ENCODE measurements around the gene ZNF689. TPM values are rescaled to one million over a fixed set of nuclear protein-coding genes. Genes with fewer than 3 reads are reported as not detected.

The ZNF689 gene
- total and polyA plus RNA-seq, 2 of the 13 experiments (the other 11 are each of a cell fraction or from before 2014, with no cell fraction given) = 9.7 to 19.5 TPM

GRCh38 chr16:30650369-30651123, 40.4 kb upstream of the ZNF689 start, which contains the start of gene PRR14 (continued):
- TF ChIP-seq JDP2 (CRISPR knock-in tag; IDR thresholded peaks at IDR 0.05; ENCODE audit: borderline replicate concordance) = no peak
- TF ChIP-seq, protein P1, sequence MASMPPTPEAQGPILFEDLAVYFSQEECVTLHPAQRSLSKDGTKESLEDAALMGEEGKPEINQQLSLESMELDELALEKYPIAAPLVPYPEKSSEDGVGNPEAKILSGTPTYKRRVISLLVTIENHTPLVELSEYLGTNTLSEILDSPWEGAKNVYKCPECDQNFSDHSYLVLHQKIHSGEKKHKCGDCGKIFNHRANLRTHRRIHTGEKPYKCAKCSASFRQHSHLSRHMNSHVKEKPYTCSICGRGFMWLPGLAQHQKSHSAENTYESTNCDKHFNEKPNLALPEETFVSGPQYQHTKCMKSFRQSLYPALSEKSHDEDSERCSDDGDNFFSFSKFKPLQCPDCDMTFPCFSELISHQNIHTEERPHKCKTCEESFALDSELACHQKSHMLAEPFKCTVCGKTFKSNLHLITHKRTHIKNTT (CRISPR knock-in tag; IDR thresholded peaks at IDR 0.05) = no peak
- no peak for TF ChIP-seq ZNF850 (CRISPR knock-in tag; conservative IDR thresholded peaks at IDR 0.05)
- peak; percentile 92 for TF ChIP-seq HCFC1 (IDR thresholded peaks at IDR 0.05; ENCODE audit: low read depth, low read length)
- TF ChIP-seq RFX1 (IDR thresholded peaks at IDR 0.05) = no peak
- no peak for TF ChIP-seq RAD51 (IDR thresholded peaks at IDR 0.05; ENCODE audit: borderline replicate concordance)
- TF ChIP-seq RBAK (CRISPR knock-in tag; IDR thresholded peaks at IDR 0.05) = no peak
- TF ChIP-seq ZNF776 (CRISPR knock-in tag; IDR thresholded peaks at IDR 0.05) = no peak
- peak; percentile 44 for TF ChIP-seq MED8 (CRISPR knock-in tag; IDR thresholded peaks at IDR 0.05; ENCODE audit: insufficient replicate concordance)
- no peak for TF ChIP-seq PRPF4 (IDR thresholded peaks at IDR 0.05; ENCODE audit: low read depth, low read length, poor library complexity, severe bottlenecking)
- TF ChIP-seq REL (CRISPR knock-in tag; conservative IDR thresholded peaks at IDR 0.05) = no peak
- no peak; the same call in 1 of the 2 replicates for TF ChIP-seq NR2F2 (IDR thresholded peaks at IDR 0.05; ENCODE audit: borderline replicate concordance, low read depth)
- TF ChIP-seq ZNF101 (CRISPR knock-in tag; IDR thresholded peaks at IDR 0.05; ENCODE audit: borderline replicate concordance, low read depth) = no peak
- TF ChIP-seq, protein P2, sequence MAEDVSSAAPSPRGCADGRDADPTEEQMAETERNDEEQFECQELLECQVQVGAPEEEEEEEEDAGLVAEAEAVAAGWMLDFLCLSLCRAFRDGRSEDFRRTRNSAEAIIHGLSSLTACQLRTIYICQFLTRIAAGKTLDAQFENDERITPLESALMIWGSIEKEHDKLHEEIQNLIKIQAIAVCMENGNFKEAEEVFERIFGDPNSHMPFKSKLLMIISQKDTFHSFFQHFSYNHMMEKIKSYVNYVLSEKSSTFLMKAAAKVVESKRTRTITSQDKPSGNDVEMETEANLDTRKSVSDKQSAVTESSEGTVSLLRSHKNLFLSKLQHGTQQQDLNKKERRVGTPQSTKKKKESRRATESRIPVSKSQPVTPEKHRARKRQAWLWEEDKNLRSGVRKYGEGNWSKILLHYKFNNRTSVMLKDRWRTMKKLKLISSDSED (CRISPR knock-in tag; IDR thresholded peaks at IDR 0.05) = no peak
- TF ChIP-seq PHB2 (IDR thresholded peaks at IDR 0.05; ENCODE audit: partially characterized antibody) = no peak
- no peak for TF ChIP-seq U2AF1 (optimal IDR thresholded peaks at IDR 0.05; ENCODE audit: low read depth, low read length)
- TF ChIP-seq ZNF335 (CRISPR knock-in tag; IDR thresholded peaks at IDR 0.05) = peak; percentile 88
- TF ChIP-seq FIP1L1 (IDR thresholded peaks at IDR 0.05; ENCODE audit: borderline replicate concordance, insufficient read depth, low read depth, low read length) = no peak
- TF ChIP-seq ZNF562 (CRISPR knock-in tag; IDR thresholded peaks at IDR 0.05; ENCODE audit: borderline replicate concordance) = no peak
- no peak for TF ChIP-seq ZNF432 (CRISPR knock-in tag; IDR thresholded peaks at IDR 0.05; ENCODE audit: borderline replicate concordance)
- no peak for TF ChIP-seq KDM4B (CRISPR knock-in tag; IDR thresholded peaks at IDR 0.05)
- no peak; the same call in 1 of the 2 replicates for TF ChIP-seq PRDM4 (CRISPR knock-in tag; IDR thresholded peaks at IDR 0.05; ENCODE audit: borderline replicate concordance)
- TF ChIP-seq HNRNPUL1 (IDR thresholded peaks at IDR 0.05; ENCODE audit: low read depth, low read length) = no peak
- TF ChIP-seq EP300 (IDR thresholded peaks at IDR 0.05; ENCODE audit: low read depth in 2 of 2, low read length in 2 of 2) = no peak
- no peak for TF ChIP-seq EP300 (CRISPR knock-in tag; IDR thresholded peaks at IDR 0.05; ENCODE audit: borderline replicate concordance)
- TF ChIP-seq RARG (CRISPR knock-in tag; IDR thresholded peaks at IDR 0.05; ENCODE audit: low read depth) = peak; percentile 84; the same call in 1 of the 2 replicates
- TF ChIP-seq NR3C1 (CRISPR knock-in tag; IDR thresholded peaks at IDR 0.05) = no peak

Measured in HepG2 (cell line).